Stimulated activated CD4-positive, alpha-beta T cell treated with anti-CD3 and anti-CD28 coated beads, Interleukin-15, amount 100 ng/mL, for 48 hours (primary cell): ENCODE measurements around the gene CPSF4L.

Source experiments
- DNase-seq, 2 donors: peaks; one replicate each; pipeline ENCODE4 v3.0.0-alpha.2; 2020; ENCODE audit warnings: low read depth in 2 of 2

CPSF4L gene

GRCh38 chr17:73289549-73290254, 28.0 kb upstream of the CPSF4L start:
- no peak for DNase-seq

GRCh38 chr17:73288534-73289302, 27.0 kb upstream of the CPSF4L start:
- no peak for DNase-seq

- DNase-seq = no peak
These were observed 25.2 kb upstream of the CPSF4L start for GRCh38 chr17:73286863-73287296.

- DNase-seq = no peak
These were observed 24.5 kb upstream of the CPSF4L start for GRCh38 chr17:73285916-73286862.

GRCh38 chr17:73285603-73285908, 23.9 kb upstream of the CPSF4L start:
- no peak for DNase-seq

- no peak for DNase-seq
These were observed 23.4 kb upstream of the CPSF4L start for GRCh38 chr17:73284906-73285602.

GRCh38 chr17:73284354-73284753, 22.7 kb upstream of the CPSF4L start:
- DNase-seq = no peak

- no peak for DNase-seq
These were observed 22.2 kb upstream of the CPSF4L start for GRCh38 chr17:73283841-73284282.

GRCh38 chr17:73283250-73283649, 21.6 kb upstream of the CPSF4L start:
- DNase-seq = no peak

- no peak for DNase-seq
These were observed 20.9 kb upstream of the CPSF4L start for GRCh38 chr17:73282629-73283028.

- DNase-seq = no peak
These were observed 20.2 kb upstream of the CPSF4L start for GRCh38 chr17:73281928-73282327.

- no peak for DNase-seq
These were observed 18.5 kb upstream of the CPSF4L start for GRCh38 chr17:73280191-73280590.

GRCh38 chr17:73279704-73280103, 18.0 kb upstream of the CPSF4L start:
- no peak for DNase-seq

- DNase-seq = no peak
These were observed 17.1 kb upstream of the CPSF4L start for GRCh38 chr17:73278465-73279453.

- no peak for DNase-seq
These were observed 16.4 kb upstream of the CPSF4L start for GRCh38 chr17:73278049-73278464.

- no peak for DNase-seq
These were observed 12.8 kb upstream of the CPSF4L start for GRCh38 chr17:73274490-73274889.

- DNase-seq = no peak
These were observed 11.2 kb upstream of the CPSF4L start for GRCh38 chr17:73272906-73273218.

GRCh38 chr17:73271072-73271471, 9.4 kb upstream of the CPSF4L start:
- DNase-seq = no peak

GRCh38 chr17:73269791-73270190, 8.1 kb upstream of the CPSF4L start:
- no peak for DNase-seq

- no peak for DNase-seq
These were observed 7.6 kb upstream of the CPSF4L start for GRCh38 chr17:73269329-73269615.
